Suprapubic skin (tissue), 3 donors: Measurements from ENCODE around the gene RAP1GDS1.

ENCODE experiments used
- CTCF ChIP-seq, 2 donors: fragments of 200-600 bp in 1 of 2; fragments of 450-650 bp in 1 of 2; sonication (generic) in 1 of 2; IDR thresholded peaks; one replicate each; pipeline ENCODE4 v1.5.1; 2016 to 2019; ENCODE audit warnings: antibody characterized with exemption in 2 of 2, mild to moderate bottlenecking in 1 of 2, moderate library complexity in 1 of 2
- POLR2A ChIP-seq, 2 donors: fragments of 450-650 bp; IDR thresholded peaks; one replicate each; pipeline ENCODE4 v1.6.1; 2017; ENCODE audit warnings: antibody characterized with exemption in 2 of 2, mild to moderate bottlenecking in 2 of 2, moderate library complexity in 2 of 2

- TF ChIP-seq CTCF (IDR thresholded peaks at IDR 0.05) (no peak), POLR2A (IDR thresholded peaks at IDR 0.05) (no peak)
These were observed 50.5 kb downstream of the RAP1GDS1 start for GRCh38 chr4:98311656-98312055.
